GM12878 (cell line): ENCODE measurements around the gene HMCN2. TPM values are rescaled to one million over a fixed set of nuclear protein-coding genes. Genes with fewer than 3 reads are reported as not detected.

ENCODE experiments used
- ATAC-seq: fragments of 200-7000 bp; cut with Tn5 transposase; 3 replicates; pipeline ENCODE4 v1.9.1; 2020; ENCODE audit warnings: mild to moderate bottlenecking, moderate library complexity
- BruUV-seq: library from RNA; stranded (reverse); fragments of 400-500 nt; replicated peaks from 2 replicates; lab custom pipeline; 2021; lab: Mats Ljungman, UMichigan
- CTCF ChIA-PET: fragments of 300-600 bp; sonication (Branson Sonifier 250); formaldehyde crosslinking; extraction: SDS; loops from one replicate; lab custom pipeline; 2021; ENCODE audit warnings: inconsistent platforms; lab: Yijun Ruan, JAX
- POLR2A ChIA-PET: fragments of 350-600 bp; formaldehyde crosslinking; extraction: SDS; loops from one replicate; lab custom pipeline; 2021; ENCODE audit warnings: inconsistent platforms; lab: Charles Lee
- RAD21 ChIA-PET: fragments of 300-600 bp; sonication (Branson Sonifier 250); formaldehyde crosslinking; loops from one replicate; lab custom pipeline; 2023; ENCODE audit warnings: antibody characterized with exemption; ENCODE audit not compliant: unreplicated experiment; lab: Charles Lee
- SMC1A ChIA-PET: fragments of 300-600 bp; sonication (Branson Sonifier 250); formaldehyde crosslinking; loops from one replicate; lab custom pipeline; 2023; ENCODE audit not compliant: unreplicated experiment, uncharacterized antibody; lab: Charles Lee
- DNase-seq: peaks from one replicate; pipeline ENCODE4 v3.0.0-alpha.2; 2011; ENCODE audit warnings: low read depth, low spot score
- FAIRE-seq: peaks from 3 replicates; lab custom pipeline; 2011; peaks lifted over from hg19 to GRCh38; lab: Jason Lieb, UNC
- H2AFZ ChIP-seq: 2 replicates; pipeline ENCODE4 v1.6.0; 2011; ENCODE audit warnings: low read depth, low read length, control low read depth; ENCODE audit not compliant: control insufficient read depth
- H3K27ac ChIP-seq: 2 replicates; pipeline ENCODE4 v1.5.1; 2011; ENCODE audit warnings: control low read depth; ENCODE audit not compliant: control insufficient read depth, insufficient read depth
- H3K27me3 ChIP-seq, 2 experiments: replicated peaks in 1 of 2; 2 replicates each; pipeline versions ENCODE4 v1.6.0 to v1.6.1; 2011; ENCODE audit warnings: low read length in 1 of 2; ENCODE audit not compliant: control insufficient read depth in 2 of 2, insufficient read depth in 2 of 2
- H3K36me3 ChIP-seq, 2 experiments: 2 replicates each; pipeline ENCODE4 v1.5.1; 2011; ENCODE audit warnings: low read length in 1 of 2; ENCODE audit not compliant: control insufficient read depth in 2 of 2, insufficient read depth in 2 of 2
- H3K4me1 ChIP-seq: 2 replicates; pipeline ENCODE4 v1.6.1; 2011; ENCODE audit warnings: mild to moderate bottlenecking, low read length, moderate library complexity, mixed read lengths; ENCODE audit not compliant: control insufficient read depth, insufficient read depth
- H3K4me2 ChIP-seq: 2 replicates; pipeline ENCODE4 v1.6.0; 2011; ENCODE audit warnings: control low read depth; ENCODE audit not compliant: control insufficient read depth, insufficient read depth
- H3K4me3 ChIP-seq: fragments of 200-600 bp; sonication (generic); 2 replicates; pipeline ENCODE4 v1.5.1; 2016
- H3K79me2 ChIP-seq: 2 replicates; pipeline ENCODE4 v1.6.0; 2011; ENCODE audit warnings: low read length; ENCODE audit not compliant: control insufficient read depth, insufficient read depth
- H3K9ac ChIP-seq: 2 replicates; pipeline ENCODE4 v1.8.0; 2011; ENCODE audit warnings: low read length, control low read depth, mixed read lengths; ENCODE audit not compliant: control insufficient read depth, insufficient read depth
- H3K9me3 ChIP-seq: replicated peaks from 3 replicates; pipeline ENCODE4 v1.5.1; 2011; ENCODE audit warnings: mild to moderate bottlenecking, low read length; ENCODE audit not compliant: control insufficient read depth, insufficient read depth
- H4K20me1 ChIP-seq: 2 replicates; pipeline ENCODE4 v1.6.0; 2011; ENCODE audit not compliant: control insufficient read depth, insufficient read depth
- SKIL ChIP-seq: fragments of 450-650 bp; IDR thresholded peaks from 2 replicates; pipeline ENCODE4 v1.6.1; 2017; ENCODE audit warnings: mild to moderate bottlenecking, low read depth, inconsistent platforms; ENCODE audit not compliant: poor library complexity, severe bottlenecking
- ZBTB33 ChIP-seq: fragments of 450-650 bp; IDR thresholded peaks from 2 replicates; pipeline ENCODE4 v1.6.1; 2017; ENCODE audit warnings: mild to moderate bottlenecking
- ZBTB40 ChIP-seq: fragments of 450-650 bp; IDR thresholded peaks from 2 replicates; pipeline ENCODE4 v1.6.1; 2016; ENCODE audit warnings: mild to moderate bottlenecking, moderate library complexity, borderline replicate concordance
- WGBS: methylation state at CpG from one replicate; pipeline ENCODE4 v1.1.6; 2016; ENCODE audit warnings: low lambda C conversion rate; ENCODE audit not compliant: insufficient replicate concordance, insufficient coverage; ENCODE audit errors: missing lambda C conversion rate; 5-methylcytosine and 5-hydroxymethylcytosine counted together
- in situ Hi-C: fragments of 300-500 bp; cut with MboI; formaldehyde crosslinking; loops from 9 replicates; pipeline ENCODE4 v1.14.3; 2018; ENCODE audit warnings: mixed read lengths
- intact Hi-C: fragments of 100-400 bp; cut with micrococcal nuclease; formaldehyde crosslinking; loops from one replicate; pipeline ENCODE4 v1.14.2; 2022; ENCODE audit not compliant: unreplicated experiment
- polyA plus RNA-seq, 11 experiments: library from polyadenylated mRNA; depleted of rRNA in 4 of 11; unstranded in 6 of 11; stranded (reverse) in 5 of 11; fragments of >200 nt; fragmentation: Nextera tagmentation in 4 of 11; fragmentation: Illumina TruSeq in 1 of 11; extraction: Ambion mirVana in 4 of 11; extraction: Trizol in 1 of 11; gene quantifications; 1 replicate in 1 of 11; 2 replicates in 10 of 11; pipeline versions ENCODE4 v1.2.1 to v1.2.3, GENCODE V29; 2011 to 2016; ENCODE audit warnings: inconsistent platforms in 2 of 11, missing spikeins in 2 of 11, low read depth in 1 of 11
- total RNA-seq, 4 experiments: library from RNA; depleted of rRNA in 3 of 4; stranded (reverse); fragments of >200 nt in 3 of 4; fragmentation: Illumina TruSeq in 1 of 4; extraction: Trizol in 1 of 4; gene quantifications; 2 replicates each; pipeline versions ENCODE4 v1.2.1 to v1.2.3, GENCODE V29; 2013 to 2021

Gene HMCN2
- total and polyA plus RNA-seq, 10 of the 15 experiments (the other 5 are each of a cell fraction or from before 2014, with no cell fraction given) = 0.04 TPM; not detected in 9

GRCh38 chr9:130437011-130437789 is 171.6 kb downstream of the HMCN2 start:
- no peak for DNase-seq
- peaks cover 1 to 4% of the 10 kb centered on the region in 2 experiments; a peak in 3 of 4 replicates for H3K27me3 ChIP-seq
- H3K36me3 ChIP-seq = no peaks in the 10 kb centered on the region
- 42% methylated on average over 15 of the region's 15 CpGs for WGBS
- no peaks in the 10 kb centered on the region for H4K20me1 ChIP-seq
- ChIA-PET CTCF (no interaction called here), POLR2A (no interaction called here)
- no peak overlapping the region for H3K4me3 ChIP-seq
- H3K9me3 ChIP-seq = peaks cover 3% of the 10 kb centered on the region; the same call in 2 of the 3 replicates
- no peak overlapping the region for H3K9ac ChIP-seq
- H2AFZ ChIP-seq = no peak overlapping the region
- H3K4me2 ChIP-seq = no peak overlapping the region
- H3K27ac ChIP-seq = no peak overlapping the region
- no peaks in the 10 kb centered on the region for H3K79me2 ChIP-seq
- no peaks in the 10 kb centered on the region for H3K4me1 ChIP-seq
- no peak for ATAC-seq
- BruUV-seq = no TSS peak
- in situ Hi-C loops = no loop called here
- TF ChIP-seq SKIL (no peak), ZBTB40 (0 out of 2 replicates have a peak, but pooled peaks have one; percentile 37), ZBTB33 (no peak)
- TF ChIP-seq, all 136 proteins: peak for 1
- RAD21 ChIA-PET = no interaction called here
- intact Hi-C loops = no loop called here
- no peak for FAIRE-seq
- SMC1A ChIA-PET = no interaction called here
